GM18519 (cell line): ENCODE results near the gene AMER1.

Experiments
- ATAC-seq: cut with Tn5 transposase; IDR thresholded peaks from one replicate; pipeline ENCODE4 v1.9.1; 2021; ENCODE audit warnings: mild to moderate bottlenecking, moderate library complexity; ENCODE audit not compliant: unreplicated experiment, low FRiP score

The AMER1 gene

GRCh38 chrX:64186974-64187761 lies 18.3 kb downstream of the AMER1 start:
- ATAC-seq = no peak

- ATAC-seq = no peak
Measured at GRCh38 chrX:64184396-64184795, 21.1 kb downstream of the AMER1 start.

GRCh38 chrX:64182208-64182607 lies 23.3 kb downstream of the AMER1 start:
- no peak for ATAC-seq

GRCh38 chrX:64176876-64177275 lies 28.6 kb downstream of the AMER1 start:
- no peak for ATAC-seq

- ATAC-seq = no peak
Measured at GRCh38 chrX:64169988-64170387, 35.5 kb downstream of the AMER1 start.

- no peak for ATAC-seq
Measured at GRCh38 chrX:64152857-64153256, 52.7 kb downstream of the AMER1 start.

- no peak for ATAC-seq
Measured at GRCh38 chrX:64151911-64152310, 53.6 kb downstream of the AMER1 start.

- ATAC-seq = no peak
Measured at GRCh38 chrX:64150775-64151174, 54.7 kb downstream of the AMER1 start.
